ENCODE data around the gene AREL1. TPM values are rescaled to one million over a fixed set of nuclear protein-coding genes. Genes with fewer than 3 reads are reported as not detected.
A peak's percentile ranks its signal among the peaks of the same experiment; 100 is the strongest.

Gene AREL1
- total and polyA plus RNA-seq, 3 donors from 2014 or later, result 47.7 to 69.9 (median 58.8) TPM

DNA sequence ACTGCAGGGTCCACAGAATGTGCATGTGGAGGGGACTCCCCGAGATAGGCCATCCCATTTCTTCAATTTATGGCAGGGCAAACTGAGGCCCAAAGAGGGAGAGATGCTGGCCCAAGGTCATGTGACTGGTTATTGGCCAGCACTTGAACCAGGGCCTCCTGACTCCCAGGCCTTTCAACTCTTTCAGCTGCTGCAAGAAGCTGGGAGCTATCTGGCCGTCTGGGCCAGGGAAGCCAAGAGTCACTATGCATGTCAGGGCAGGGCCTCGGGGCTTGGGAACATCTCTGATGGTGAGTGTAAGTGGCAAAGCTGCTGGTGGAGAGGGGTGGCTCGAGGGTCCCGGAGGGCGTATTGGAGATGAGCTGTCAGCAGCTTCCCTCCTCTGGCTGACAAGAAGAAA is 91.3 kb downstream of the AREL1 start:
- DNase-seq, result no peak
- H3K27ac ChIP-seq, result no peak overlapping the region
- peaks cover 43% of the 10 kb centered on the region for H3K4me1 ChIP-seq
- H3K27me3 ChIP-seq, result no peaks in the 10 kb centered on the region
- H3K9me3 ChIP-seq, result no peaks in the 10 kb centered on the region
- H3K4me3 ChIP-seq, result no peak overlapping the region
- no peak for TF ChIP-seq POLR2A (IDR thresholded peaks at IDR 0.05)
- TF ChIP-seq, protein P1, sequence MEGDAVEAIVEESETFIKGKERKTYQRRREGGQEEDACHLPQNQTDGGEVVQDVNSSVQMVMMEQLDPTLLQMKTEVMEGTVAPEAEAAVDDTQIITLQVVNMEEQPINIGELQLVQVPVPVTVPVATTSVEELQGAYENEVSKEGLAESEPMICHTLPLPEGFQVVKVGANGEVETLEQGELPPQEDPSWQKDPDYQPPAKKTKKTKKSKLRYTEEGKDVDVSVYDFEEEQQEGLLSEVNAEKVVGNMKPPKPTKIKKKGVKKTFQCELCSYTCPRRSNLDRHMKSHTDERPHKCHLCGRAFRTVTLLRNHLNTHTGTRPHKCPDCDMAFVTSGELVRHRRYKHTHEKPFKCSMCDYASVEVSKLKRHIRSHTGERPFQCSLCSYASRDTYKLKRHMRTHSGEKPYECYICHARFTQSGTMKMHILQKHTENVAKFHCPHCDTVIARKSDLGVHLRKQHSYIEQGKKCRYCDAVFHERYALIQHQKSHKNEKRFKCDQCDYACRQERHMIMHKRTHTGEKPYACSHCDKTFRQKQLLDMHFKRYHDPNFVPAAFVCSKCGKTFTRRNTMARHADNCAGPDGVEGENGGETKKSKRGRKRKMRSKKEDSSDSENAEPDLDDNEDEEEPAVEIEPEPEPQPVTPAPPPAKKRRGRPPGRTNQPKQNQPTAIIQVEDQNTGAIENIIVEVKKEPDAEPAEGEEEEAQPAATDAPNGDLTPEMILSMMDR (IDR thresholded peaks at IDR 0.05), result no peak
- 67% methylated on average over 5 to 6 of the region's 6 CpGs for WGBS, 2 donors
- no peaks in the 10 kb centered on the region for H3K36me3 ChIP-seq (ENCODE audit: low read depth, missing control alignments)
- intact Hi-C loops (cut with DNase I; ENCODE audit: low total_unique reads), result no loop called here

DNA sequence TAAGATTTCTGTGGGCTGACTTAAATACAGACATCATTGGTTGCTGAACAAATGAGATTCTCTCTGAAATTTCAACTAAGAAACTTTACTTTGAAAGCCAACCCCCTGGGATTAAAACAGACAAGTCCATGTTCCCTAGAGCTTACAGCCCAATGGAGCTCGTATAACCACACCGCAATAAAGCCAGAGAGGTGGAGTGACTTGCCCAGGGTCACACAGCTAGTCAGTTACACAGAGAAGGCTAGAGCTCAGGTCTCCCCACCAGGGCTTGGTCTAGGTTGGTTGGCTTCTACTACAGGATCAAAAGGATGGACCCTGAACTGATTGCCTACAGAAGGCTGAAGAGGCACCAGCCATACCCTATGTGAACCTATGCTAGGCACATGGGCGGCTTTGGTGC is 92.0 kb downstream of the AREL1 start:
- Histone ChIP-seq H3K27me3 (no peaks in the 10 kb centered on the region), H3K4me1 (peaks cover 43% of the 10 kb centered on the region), H3K4me3 (no peak overlapping the region), H3K27ac (peak overlapping the region in 1 of 2 donors; percentile 75), H3K36me3 (ENCODE audit: low read depth, missing control alignments) (no peaks in the 10 kb centered on the region), H3K9me3 (no peaks in the 10 kb centered on the region)
- DNase-seq, result no peak
- no peak for TF ChIP-seq POLR2A (IDR thresholded peaks at IDR 0.05)
- TF ChIP-seq, protein P1 (IDR thresholded peaks at IDR 0.05), result no peak
- WGBS, 2 donors, result 86 to 92% methylated on average over 3 of the region's 3 CpGs
- intact Hi-C loops (cut with DNase I; ENCODE audit: low total_unique reads), result no loop called here

DNA sequence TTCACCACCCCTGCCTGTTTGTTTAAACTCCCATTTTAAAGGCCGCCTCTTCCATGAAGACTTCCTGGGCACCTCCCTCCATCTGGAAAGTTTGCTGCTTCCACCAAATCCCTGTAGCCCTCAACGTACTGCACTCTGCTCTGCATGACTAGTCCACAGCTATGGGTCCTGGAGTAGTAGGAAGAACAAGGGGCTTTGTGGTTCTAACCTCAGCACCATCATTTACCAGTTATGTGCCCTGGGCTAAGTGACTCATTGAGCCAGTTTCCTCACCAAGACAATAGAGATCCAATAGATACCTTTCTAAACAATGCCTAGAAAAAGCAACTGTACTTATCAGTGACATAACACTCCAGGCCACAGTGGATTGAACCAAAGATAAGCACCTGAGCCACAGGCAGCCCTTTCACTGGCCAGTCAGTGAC is 92.4 kb downstream of the AREL1 start:
- H3K27ac ChIP-seq, result peak overlapping the region in 1 of 2 donors; percentile 75

DNA sequence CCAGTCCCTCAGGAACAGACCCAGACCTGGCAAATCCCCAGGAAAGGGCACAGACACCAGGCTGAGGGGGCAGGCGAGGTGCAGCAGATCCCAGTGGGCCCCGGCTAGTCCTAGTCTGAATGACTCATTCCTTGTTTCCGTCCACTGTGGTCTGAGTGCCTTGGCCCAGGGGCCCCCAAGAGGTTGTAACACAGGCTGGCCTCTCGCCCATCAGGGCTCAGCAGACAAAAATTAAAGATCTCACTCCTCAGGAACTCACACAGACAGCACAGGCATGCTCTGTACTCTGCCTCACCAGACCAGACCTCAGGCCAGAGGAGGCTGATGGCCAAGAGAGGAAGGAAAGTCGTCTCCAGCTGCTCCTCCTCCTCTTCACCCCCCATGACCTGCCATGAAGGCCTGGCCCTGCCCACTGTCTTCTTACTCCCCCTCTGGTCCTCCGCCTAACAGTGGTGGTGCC is 93.2 kb downstream of the AREL1 start:
- H3K9me3 ChIP-seq, result no peaks in the 10 kb centered on the region
- H3K4me3 ChIP-seq, result no peak overlapping the region
- H3K36me3 ChIP-seq (ENCODE audit: low read depth, missing control alignments), result no peaks in the 10 kb centered on the region
- peaks cover 43% of the 10 kb centered on the region for H3K4me1 ChIP-seq
- peak; percentile 83 for DNase-seq
- H3K27ac ChIP-seq, result peak overlapping the region in 1 of 2 donors; percentile 75
- no peaks in the 10 kb centered on the region for H3K27me3 ChIP-seq
- WGBS, 2 donors, result 41 to 45% methylated on average over 5 to 6 of the region's 6 CpGs
- TF ChIP-seq, protein P1 (IDR thresholded peaks at IDR 0.05), result no peak
- intact Hi-C loops (cut with DNase I; ENCODE audit: low total_unique reads), result loop anchor here (10.0 kb wide), 1 partner anchor 185 kb away; no protein-coding TSS in a partner anchor

More for the DNA sequence above, 92.4 kb downstream of the AREL1 start:
- Histone ChIP-seq H3K27me3 (no peaks in the 10 kb centered on the region), H3K4me3 (no peak overlapping the region), H3K9me3 (no peaks in the 10 kb centered on the region), H3K36me3 (ENCODE audit: low read depth, missing control alignments) (no peaks in the 10 kb centered on the region), H3K4me1 (peaks cover 43% of the 10 kb centered on the region)
- DNase-seq, result no peak
- 78 to 80% methylated on average over 2 of the region's 2 CpGs for WGBS, 2 donors
- TF ChIP-seq, protein P1 (IDR thresholded peaks at IDR 0.05), result no peak
- no peak for TF ChIP-seq POLR2A (IDR thresholded peaks at IDR 0.05)
- intact Hi-C loops (cut with DNase I; ENCODE audit: low total_unique reads), result no loop called here

Measured in testis (tissue), 3 donors.